HG03196 (cell line): Measurements from ENCODE around the gene SPOCD1.

ENCODE experiments used
- ATAC-seq: cut with Tn5 transposase; IDR thresholded peaks from one replicate; pipeline ENCODE4 v1.9.1; 2021; ENCODE audit not compliant: unreplicated experiment

Gene SPOCD1

DNA sequence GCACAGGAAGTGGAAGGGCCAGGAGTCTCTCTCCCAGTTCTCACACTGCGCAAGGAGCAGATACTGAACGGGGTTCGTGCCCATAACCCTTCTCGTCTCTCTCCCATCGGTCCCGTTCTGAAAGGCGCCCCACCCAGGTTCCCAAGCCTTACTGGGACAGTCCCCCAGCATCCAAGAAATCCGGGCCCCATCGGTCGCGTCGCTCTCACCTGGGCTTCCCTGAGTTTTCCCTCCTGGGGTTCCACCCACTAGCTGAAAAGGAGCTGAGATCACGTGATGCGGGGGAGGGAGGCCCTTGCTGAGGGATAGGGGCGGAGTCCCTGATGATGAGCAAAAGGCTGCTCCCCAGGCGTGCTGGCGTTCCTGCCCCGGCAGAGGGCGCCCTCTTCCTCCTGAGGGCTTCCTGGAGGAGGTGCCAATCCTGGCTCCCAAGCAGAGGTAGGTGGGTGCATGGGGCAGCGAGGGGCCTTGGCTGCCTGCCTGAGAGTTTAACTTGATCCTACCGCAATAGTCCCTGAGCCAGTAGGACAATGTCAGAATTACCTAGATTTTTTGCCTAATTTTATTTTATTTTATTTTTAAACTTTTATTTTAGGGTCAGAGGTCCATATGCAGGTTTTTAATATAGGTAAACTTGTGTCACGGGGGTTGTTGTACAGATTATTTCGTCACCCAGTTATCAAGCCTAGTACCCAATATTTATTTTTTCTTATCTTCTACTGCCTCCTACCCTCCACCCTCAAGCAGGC, at the start of gene SPOCD1:
Gene SPOCD1, minus strand, starts transcription at position 271 of the 749 bp plus-strand sequence. CDS start 689 bp downstream, outside the sequence.
- no peak for ATAC-seq

DNA sequence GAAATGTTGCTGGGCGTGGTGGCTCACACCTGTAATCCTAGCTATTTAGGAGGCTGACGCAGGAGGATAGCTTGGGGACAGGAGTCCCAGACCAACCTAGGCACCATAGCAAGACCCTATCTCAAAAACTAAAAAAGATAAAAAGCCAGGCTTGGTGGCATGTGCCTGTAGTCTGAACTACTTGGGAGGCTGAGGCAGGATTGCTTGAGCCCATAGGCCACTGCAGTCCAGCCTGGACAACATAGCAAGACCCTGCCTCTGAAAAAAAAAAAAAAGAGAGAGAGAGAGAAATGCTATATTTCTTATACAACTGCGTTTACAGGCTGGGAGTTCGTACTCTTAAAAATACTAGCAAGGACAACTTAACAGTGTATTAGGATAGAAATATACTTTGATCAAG, 46.2 kb upstream of the SPOCD1 start:
- ATAC-seq, result no peak

DNA sequence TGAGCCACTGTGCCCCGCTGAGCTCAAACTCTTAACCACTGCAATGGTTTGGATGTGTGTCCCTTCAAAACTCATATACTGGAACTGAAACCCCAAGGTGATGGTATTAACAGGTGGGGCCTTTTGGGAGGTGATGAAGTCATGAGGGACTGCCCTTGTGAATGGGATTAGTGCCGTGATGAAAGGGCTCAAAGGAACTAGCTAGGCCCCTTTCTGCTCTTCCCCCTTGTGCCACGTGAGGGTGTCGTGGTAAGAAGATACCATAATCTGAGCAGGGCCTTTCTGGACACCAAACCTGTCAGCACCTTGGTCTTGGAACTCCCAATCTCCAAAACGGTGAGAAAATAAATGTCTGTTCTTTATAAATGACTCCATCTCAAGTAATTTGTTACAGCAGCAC, 45.5 kb upstream of the SPOCD1 start:
- ATAC-seq, result no peak

- no peak for ATAC-seq
Measured at GRCh38 chr1:31860581-31860980, 44.8 kb upstream of the SPOCD1 start.

DNA sequence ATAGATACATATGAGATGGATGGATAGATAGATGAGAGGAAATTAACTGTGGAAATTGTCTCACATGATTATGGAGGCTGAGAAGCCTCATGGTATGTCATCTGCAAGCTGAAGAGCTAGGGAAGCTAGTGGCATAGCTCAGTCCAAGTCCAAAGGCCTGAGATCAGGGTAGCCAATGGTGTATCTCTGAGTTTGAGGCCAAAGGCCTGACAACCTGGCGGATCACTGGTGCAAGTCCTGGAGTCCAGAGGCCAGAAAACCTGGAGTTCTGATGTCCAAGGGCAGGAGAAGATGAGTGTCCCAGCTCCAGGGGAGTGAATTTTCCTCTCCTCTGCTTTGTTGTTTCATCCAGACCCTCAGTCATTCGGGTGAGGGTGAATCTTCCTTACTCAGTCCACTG, 43.9 kb upstream of the SPOCD1 start:
- no peak for ATAC-seq

- ATAC-seq, result no peak
Measured at GRCh38 chr1:31859044-31859443, 43.2 kb upstream of the SPOCD1 start.

- ATAC-seq, result no peak
Measured at GRCh38 chr1:31857863-31858262, 42.0 kb upstream of the SPOCD1 start.

GRCh38 chr1:31856140-31856539, 40.3 kb upstream of the SPOCD1 start:
- no peak for ATAC-seq

DNA sequence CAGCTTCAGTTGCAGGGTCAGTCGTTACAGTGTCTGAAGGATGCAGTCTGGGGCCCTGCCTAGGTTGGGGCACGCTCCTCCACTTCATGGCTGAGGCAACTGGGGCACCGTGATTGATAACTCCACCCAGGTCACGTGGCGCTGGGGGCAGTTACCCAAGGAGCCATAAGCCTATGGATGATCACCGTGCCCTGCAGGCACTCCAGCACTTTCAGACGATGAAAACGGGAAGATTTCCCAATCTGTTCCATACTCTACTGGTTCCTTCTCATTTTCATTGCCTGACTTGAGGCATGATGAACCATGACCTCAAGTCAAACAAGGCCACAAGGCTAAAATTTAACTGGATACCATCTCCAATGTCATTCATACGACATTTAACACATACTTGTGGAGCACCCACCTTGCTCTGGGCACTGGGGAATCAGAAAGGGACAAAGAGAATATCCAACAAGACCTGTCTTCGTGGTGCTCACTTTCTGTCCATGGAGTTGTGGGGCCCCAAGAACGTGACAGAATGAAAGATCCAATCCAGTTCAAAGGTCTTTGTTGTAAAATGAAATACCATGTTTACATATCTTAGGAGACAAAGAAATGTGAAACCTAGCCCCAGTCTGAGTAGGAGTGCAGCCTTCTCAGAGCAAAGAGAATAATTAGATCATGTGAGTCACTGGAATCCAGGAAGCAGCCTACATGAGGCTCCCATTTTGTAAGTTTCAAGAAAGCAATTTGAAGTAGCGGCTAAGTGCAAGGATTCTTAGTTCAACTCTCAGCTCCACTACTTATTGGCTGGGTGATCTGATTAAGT, 39.4 kb upstream of the SPOCD1 start:
- ATAC-seq, result no peak

DNA sequence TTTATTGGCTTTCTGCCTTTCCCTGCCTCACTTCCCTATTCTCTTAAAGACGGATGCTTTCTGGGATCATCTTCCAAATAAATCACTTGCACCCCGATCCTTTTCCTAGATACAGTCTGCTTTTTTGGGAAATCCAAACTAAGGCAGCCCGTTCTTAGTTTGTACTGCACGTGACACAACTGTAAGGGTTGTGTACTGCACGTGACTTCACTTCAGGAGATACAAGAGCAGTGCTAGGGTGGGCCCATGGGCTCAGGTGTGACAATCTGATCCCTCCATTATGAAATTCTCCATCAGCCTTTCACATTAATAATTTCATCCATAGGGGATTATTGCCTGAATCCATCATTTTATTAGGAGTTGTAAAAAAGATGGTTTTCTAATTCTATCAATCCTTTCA, 33.8 kb upstream of the SPOCD1 start:
- ATAC-seq, result no peak

DNA sequence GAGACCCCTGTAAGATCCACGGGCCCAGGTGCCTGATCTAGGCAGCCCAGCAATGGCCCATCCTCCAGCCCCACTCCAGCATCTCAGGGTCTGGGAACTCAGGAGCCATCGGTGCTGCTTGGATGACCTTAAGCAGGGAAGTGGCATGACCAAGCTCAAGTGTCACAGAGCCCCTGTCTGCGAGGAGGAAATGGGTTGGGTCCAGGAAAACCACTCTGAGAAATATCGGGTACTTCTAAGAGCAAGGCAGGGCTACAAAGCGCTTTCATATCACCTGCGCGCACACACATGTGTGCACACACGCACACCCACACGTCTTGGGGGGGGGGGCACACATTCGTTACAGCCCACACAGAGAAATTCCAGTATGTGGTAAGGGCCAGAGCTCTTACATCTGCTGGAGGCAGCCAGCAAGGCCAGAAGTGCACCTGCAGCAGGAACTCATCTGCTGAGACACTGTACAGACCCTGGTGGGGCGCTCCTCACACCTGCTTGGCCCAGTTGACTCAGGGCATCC, 32.6 kb upstream of the SPOCD1 start:
- no peak for ATAC-seq

DNA sequence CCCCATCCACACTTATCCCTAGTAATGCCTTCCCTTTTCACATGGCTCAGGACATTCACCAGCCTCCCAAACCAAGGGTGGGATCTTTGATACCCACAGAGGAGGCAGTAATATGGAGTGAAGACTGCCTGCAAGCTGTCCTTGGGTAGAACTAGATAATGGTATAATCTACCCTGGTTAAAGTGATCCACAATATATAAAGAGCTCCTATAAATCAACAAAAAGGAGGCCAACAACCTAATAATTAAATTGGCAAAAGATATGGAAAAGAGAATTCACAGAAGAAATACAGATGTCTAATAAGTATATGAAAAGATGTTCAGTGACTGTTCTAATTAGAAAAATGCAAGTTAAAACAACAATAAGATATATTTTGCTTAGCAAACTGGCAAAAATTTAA, 30.7 kb upstream of the SPOCD1 start:
- ATAC-seq, result no peak

GRCh38 chr1:31843506-31843905, 27.7 kb upstream of the SPOCD1 start:
- ATAC-seq, result no peak

DNA sequence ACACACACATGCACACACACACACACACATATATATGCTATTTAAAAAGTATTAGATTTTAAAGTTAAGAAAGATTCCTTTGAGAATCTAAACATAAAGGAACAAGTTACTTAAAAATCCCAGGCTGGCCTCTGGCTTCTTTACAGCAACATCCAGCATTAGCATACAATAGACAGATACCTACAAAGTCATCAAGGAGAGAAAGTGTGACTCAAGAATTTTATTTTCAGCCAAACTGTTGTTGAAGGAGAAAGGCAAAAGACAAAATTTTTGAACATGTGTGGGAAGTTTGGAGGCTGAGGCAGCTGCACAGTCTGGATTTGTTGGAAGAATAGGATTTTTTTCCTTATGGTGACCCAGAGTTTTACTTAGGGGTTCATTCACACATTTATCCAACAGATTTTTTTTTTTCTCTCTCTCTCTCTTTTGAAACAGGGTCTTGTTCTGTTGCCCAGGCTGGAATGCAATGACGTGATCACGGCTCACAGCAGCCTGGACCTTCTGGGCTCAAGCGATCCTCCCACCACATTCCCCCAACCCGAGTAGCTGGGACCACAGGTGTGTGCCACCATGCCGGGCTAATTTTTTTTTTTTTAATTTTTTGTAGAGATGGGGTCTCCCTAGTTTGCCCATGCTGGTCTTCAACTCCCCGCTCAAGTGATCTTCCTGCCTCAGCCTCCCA, 24.0 kb upstream of the SPOCD1 start:
- no peak for ATAC-seq

DNA sequence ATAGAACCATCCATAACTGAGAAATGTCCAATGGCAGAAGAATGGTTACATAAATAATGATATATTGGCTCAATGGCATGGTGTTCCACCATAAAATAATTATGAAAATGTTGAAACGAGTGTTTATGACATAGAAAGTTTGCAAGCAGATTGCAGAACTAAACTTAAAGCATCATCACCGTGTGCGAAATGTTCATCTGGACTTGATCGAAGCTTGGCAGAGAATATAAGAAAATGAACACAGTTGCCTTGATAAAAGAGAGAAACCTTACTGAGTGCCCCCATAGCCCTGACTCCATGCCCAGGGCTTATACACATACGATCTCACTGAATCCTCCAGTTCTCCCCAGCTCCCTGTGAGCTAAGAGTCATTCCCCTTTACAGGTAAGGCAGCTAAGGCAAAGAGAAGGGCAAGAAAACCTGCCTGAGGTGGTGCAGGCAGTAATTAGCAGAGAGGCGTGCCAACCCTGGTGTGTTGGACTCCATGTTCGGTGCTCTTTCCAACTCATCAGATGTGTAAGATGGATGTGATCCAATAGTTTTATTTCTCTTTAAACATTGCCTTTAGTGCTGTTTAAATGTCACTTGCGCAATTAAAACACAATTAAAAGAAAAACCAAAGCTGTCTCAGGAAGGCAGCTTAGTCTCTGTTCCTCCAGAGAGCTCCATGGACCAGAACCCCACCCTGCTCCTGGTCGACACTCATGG, 21.8 kb upstream of the SPOCD1 start:
- ATAC-seq, result no peak

DNA sequence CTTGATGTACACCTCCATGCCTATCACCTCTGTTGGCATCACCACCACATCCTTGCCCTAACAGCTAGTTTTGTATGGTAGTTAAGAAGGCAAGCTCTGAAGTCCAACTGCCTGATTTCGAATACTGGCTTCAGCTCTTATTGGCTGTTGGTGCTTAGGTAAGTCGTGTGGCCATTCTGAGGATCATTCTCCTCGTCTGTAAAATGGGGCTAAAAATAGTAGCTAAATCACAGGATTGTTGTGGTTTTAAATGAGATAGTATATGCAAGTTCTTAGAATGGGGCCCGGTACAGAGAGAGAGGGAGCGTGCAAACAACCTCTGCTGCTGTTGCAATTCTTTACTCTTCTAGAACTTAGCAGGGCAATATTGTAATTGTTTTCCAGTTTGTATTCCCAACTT, 20.8 kb upstream of the SPOCD1 start:
- ATAC-seq, result no peak

- no peak for ATAC-seq
Measured at GRCh38 chr1:31835415-31835814, 19.6 kb upstream of the SPOCD1 start.

- ATAC-seq, result no peak
Measured at GRCh38 chr1:31834501-31834900, 18.7 kb upstream of the SPOCD1 start.

GRCh38 chr1:31831397-31832378, 15.9 kb upstream of the SPOCD1 start:
- no peak for ATAC-seq

GRCh38 chr1:31830511-31830910, 14.7 kb upstream of the SPOCD1 start:
- ATAC-seq, result no peak
